PC-3 (cell line): ENCODE data around the gene JAK2.

Experiments
- EZH2 ChIP-seq: fragments of 300-600 bp; sonication (generic); IDR thresholded peaks from one replicate; pipeline ENCODE4 v1.6.1; 2017; ENCODE audit warnings: antibody characterized with exemption, mild to moderate bottlenecking, low read length; ENCODE audit not compliant: unreplicated experiment
- EZH2phosphoT487 ChIP-seq: fragments of 300-600 bp; sonication (generic); IDR thresholded peaks from 2 replicates; pipeline ENCODE4 v1.6.1; 2018; ENCODE audit warnings: mild to moderate bottlenecking, antibody characterized with exemption, low read length, borderline replicate concordance
- TF ChIP-seq, protein P1 (sequence below): fragments of 300-600 bp; sonication (generic); conservative IDR thresholded peaks from 2 replicates; pipeline ENCODE4 v1.5.1; 2017; ENCODE audit warnings: antibody characterized with exemption, low read depth, mild to moderate bottlenecking, low read length

- TF ChIP-seq, protein P1, sequence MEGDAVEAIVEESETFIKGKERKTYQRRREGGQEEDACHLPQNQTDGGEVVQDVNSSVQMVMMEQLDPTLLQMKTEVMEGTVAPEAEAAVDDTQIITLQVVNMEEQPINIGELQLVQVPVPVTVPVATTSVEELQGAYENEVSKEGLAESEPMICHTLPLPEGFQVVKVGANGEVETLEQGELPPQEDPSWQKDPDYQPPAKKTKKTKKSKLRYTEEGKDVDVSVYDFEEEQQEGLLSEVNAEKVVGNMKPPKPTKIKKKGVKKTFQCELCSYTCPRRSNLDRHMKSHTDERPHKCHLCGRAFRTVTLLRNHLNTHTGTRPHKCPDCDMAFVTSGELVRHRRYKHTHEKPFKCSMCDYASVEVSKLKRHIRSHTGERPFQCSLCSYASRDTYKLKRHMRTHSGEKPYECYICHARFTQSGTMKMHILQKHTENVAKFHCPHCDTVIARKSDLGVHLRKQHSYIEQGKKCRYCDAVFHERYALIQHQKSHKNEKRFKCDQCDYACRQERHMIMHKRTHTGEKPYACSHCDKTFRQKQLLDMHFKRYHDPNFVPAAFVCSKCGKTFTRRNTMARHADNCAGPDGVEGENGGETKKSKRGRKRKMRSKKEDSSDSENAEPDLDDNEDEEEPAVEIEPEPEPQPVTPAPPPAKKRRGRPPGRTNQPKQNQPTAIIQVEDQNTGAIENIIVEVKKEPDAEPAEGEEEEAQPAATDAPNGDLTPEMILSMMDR, result no peak
- TF ChIP-seq EZH2, result no peak
- no peak for TF ChIP-seq EZH2phosphoT487
These were observed 45.9 kb upstream of the JAK2 start for GRCh38 chr9:4939118-4939561.
